KOPT-K1 (cell line): Measurements from ENCODE around the gene HMMR.
"Not testable (repeated sequence)": the region's sequence is repeated elsewhere in the genome, so short reads cannot be mapped to it uniquely, and the experiment has no call there.

ENCODE experiments used
- H3K27ac ChIP-seq: fragments of 200-600 bp; sonication (generic); 2 replicates; pipeline ENCODE4 v1.5.1; 2016; ENCODE audit warnings: antibody characterized with exemption, mild to moderate bottlenecking, low read depth, low read length; ENCODE audit not compliant: poor library complexity, severe bottlenecking
- H3K36me3 ChIP-seq: fragments of 200-600 bp; sonication (generic); 2 replicates; pipeline ENCODE4 v1.5.1; 2017; ENCODE audit warnings: antibody characterized with exemption, mild to moderate bottlenecking, low read length, moderate library complexity; ENCODE audit not compliant: insufficient read depth
- H3K9me3 ChIP-seq: fragments of 200-600 bp; sonication (generic); 2 replicates; pipeline ENCODE4 v1.5.1; 2017; ENCODE audit warnings: antibody characterized with exemption, low read length, mild to moderate bottlenecking; ENCODE audit not compliant: insufficient read depth, poor library complexity, severe bottlenecking

HMMR gene

GRCh38 chr5:163447875-163448274 lies 12.6 kb upstream of the HMMR start:
- Histone ChIP-seq H3K9me3 (no peaks in the 10 kb centered on the region), H3K27ac (no peak overlapping the region), H3K36me3 (peaks cover 99% of the 10 kb centered on the region)

GRCh38 chr5:163448491-163448890 lies 11.9 kb upstream of the HMMR start:
- Histone ChIP-seq H3K36me3 (peaks cover 98% of the 10 kb centered on the region), H3K9me3 (no peaks in the 10 kb centered on the region), H3K27ac (no peak overlapping the region)

GRCh38 chr5:163451489-163451888 lies 8.9 kb upstream of the HMMR start:
- peaks cover 99% of the 10 kb centered on the region for H3K36me3 ChIP-seq
- H3K27ac ChIP-seq, result no peak overlapping the region
- H3K9me3 ChIP-seq, result no peaks in the 10 kb centered on the region

GRCh38 chr5:163453705-163454104 lies 6.7 kb upstream of the HMMR start:
- no peaks in the 10 kb centered on the region for H3K9me3 ChIP-seq
- no peak overlapping the region for H3K27ac ChIP-seq
- H3K36me3 ChIP-seq, result peaks cover 83% of the 10 kb centered on the region

DNA sequence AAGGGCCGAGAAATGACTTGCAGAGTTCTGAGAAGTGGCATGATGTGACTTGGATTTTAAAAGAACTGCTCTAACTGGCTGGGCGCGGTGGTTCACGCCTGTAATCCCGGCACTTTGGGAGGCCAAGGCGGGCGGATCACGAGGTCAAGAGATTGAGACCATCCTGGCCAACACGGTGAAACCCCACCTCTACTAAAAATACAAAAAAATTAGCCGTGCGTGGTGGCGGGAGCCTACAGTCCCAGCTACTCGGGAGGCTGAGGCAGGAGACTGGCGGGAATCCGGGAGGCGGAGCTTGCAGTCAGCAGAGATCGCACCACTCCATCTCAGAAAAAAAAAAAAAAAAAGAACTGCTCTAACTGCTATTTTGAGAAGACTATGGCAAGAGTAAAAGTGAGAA lies 5.0 kb upstream of the HMMR start:
- H3K36me3 ChIP-seq, result peaks cover 66% of the 10 kb centered on the region
- not testable (repeated sequence) for H3K27ac ChIP-seq, H3K9me3 ChIP-seq

DNA sequence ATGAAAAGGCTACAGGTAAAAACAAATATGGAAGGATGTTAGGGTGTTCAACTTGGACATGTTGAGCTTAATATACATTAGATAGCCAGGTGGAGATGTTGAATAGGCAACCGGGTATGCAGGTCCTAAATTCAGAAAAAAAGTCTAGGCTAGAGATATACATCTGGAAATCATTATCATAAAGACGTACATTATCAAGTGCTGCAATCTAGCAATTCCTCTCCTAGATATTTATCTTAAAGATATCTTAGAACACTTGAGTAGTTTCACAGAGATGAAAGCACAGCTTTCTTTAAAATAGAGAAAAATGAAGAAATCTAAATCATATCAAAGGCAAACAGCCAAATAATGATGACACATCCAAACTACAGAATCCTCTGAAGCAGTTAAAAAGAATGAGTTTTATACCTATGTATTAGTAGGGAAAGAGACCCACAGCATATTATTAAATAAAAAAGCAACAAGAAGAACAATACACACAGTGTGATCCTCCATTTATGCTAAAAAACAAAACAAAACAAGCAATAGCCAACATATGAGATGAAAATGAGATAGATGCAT lies 4.3 kb upstream of the HMMR start:
- H3K9me3 ChIP-seq, result no peaks in the 10 kb centered on the region
- no peak overlapping the region for H3K27ac ChIP-seq
- H3K36me3 ChIP-seq, result peaks cover 59% of the 10 kb centered on the region

GRCh38 chr5:163456840-163457239 lies 3.6 kb upstream of the HMMR start:
- H3K36me3 ChIP-seq, result peaks cover 52% of the 10 kb centered on the region
- H3K9me3 ChIP-seq, result no peaks in the 10 kb centered on the region
- H3K27ac ChIP-seq, result no peak overlapping the region

GRCh38 chr5:163458778-163459385 lies 1.6 kb upstream of the HMMR start:
- Histone ChIP-seq H3K27ac (peak overlapping the region; percentile 97), H3K36me3 (peaks cover 32% of the 10 kb centered on the region)

DNA sequence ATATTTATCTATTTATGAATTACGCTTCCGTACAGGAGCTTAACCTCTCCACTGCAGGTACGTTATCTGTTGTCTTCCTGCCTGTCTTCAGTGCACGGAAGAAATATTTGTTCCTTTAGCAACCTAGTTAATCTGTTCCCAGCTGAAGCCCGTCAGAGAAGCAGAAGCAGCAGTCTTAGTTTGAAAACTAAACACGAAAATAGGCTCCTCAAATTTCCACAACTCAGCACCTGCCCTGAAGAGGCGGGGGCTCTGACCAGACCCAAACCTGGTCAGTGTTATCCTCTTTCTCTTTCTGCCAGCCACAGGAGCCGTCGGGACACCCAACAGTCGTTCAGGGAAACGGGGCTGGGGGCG lies 992 bp upstream of the HMMR start:
- H3K36me3 ChIP-seq, result peaks cover 33% of the 10 kb centered on the region
- H3K27ac ChIP-seq, result peak overlapping the region; percentile 97
- no peaks in the 10 kb centered on the region for H3K9me3 ChIP-seq

More at GRCh38 chr5:163458778-163459385, 1.6 kb upstream of the HMMR start:
- no peaks in the 10 kb centered on the region for H3K9me3 ChIP-seq

DNA sequence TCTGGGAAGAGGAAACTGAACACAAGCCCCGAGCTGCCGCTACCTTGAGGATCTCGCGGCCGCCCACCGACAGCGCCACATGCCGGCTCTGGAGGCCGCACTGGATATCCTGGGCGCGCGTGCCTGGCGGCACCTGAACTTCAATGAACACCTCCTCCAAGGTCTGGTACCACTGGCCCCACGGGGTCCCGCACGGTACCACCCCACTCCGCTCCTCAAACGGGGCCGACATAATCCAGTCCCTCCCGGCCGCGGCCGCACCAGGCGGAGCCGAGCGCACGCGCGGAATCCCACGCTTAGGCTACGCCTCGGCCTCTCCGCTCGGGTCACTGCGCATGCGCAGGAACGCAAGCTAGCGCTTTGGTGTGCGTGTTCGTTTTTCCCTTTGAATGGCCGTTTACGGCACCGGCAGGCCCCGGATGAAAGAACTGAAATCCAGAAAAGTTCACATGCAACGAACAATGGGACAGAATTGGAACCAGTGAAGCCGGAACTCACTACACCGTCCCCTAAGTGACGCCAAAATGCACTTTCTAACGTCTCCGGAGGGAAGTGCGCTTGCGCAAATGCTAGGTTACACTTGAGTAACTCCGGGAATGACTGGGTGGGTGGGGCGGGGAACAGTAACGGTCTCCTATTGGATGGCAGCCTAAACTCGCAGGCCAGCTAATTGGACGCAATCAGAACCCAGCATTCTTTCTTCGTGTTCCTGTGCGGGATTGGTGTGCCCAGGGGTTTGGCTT lies 442 bp upstream of the HMMR start, which contains the start of gene NUDCD2:
Gene NUDCD2 (minus strand): TSS at position 284 of the 743 bp plus-strand sequence. CDS start 52 bp downstream, at position 232.
- H3K36me3 ChIP-seq, result peaks cover 33% of the 10 kb centered on the region
- H3K9me3 ChIP-seq, result no peaks in the 10 kb centered on the region
- peak within 1 kb of the TSS; percentile 97 for H3K27ac ChIP-seq

GRCh38 chr5:163463063-163463435 lies 2.6 kb downstream of the HMMR start:
- H3K27ac ChIP-seq, result peak overlapping the region; percentile 97
- H3K9me3 ChIP-seq, result no peaks in the 10 kb centered on the region
- peaks cover 40% of the 10 kb centered on the region for H3K36me3 ChIP-seq

DNA sequence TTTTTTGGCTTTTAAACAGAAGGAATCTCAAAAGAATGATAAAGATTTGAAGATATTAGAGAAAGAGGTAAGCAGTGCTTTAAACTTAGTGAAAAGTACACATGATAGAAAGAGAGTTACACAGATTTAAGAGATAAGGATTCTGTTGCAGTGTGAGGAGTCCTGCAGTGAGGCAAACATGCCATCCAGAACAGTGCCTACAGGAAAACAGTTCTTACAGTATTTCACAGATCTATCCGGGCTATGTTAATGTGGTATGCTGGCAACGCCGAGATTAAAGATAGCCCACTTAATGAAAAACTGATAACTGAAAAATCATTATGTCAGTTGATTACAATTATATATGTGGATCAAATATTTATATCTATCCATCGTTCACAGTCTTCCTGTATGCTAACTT lies 7.2 kb downstream of the HMMR start:
- H3K27ac ChIP-seq, result no peak overlapping the region
- H3K9me3 ChIP-seq, result no peaks in the 10 kb centered on the region
- H3K36me3 ChIP-seq, result peaks cover 86% of the 10 kb centered on the region

DNA sequence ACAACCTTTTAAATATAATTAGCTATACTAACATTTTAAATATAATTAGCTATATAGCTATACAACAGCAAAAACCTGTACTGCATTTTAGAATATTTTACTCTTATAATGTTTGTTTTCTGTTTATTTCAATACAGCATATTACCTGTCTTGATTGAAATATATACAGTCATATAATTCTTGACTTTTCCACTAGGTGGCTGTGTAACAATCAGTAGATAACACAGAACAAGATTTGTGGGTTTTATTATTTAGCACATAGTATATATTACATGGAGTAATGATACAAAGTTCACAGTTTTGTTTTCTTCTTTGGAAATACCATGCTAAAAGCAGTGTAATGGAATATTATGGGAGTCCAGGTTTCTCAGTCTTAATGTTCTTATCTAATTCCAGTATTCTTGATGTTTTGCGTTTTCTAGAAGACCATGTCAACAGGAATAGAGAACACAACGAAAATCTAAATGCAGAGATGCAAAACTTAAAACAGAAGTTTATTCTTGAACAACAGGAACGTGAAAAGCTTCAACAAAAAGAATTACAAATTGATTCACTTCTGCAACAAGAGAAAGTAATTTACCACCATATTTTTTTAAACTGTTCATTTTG lies 13.3 kb downstream of the HMMR start:
- H3K9me3 ChIP-seq, result no peaks in the 10 kb centered on the region
- peaks cover 100% of the 10 kb centered on the region for H3K36me3 ChIP-seq
- no peak overlapping the region for H3K27ac ChIP-seq

DNA sequence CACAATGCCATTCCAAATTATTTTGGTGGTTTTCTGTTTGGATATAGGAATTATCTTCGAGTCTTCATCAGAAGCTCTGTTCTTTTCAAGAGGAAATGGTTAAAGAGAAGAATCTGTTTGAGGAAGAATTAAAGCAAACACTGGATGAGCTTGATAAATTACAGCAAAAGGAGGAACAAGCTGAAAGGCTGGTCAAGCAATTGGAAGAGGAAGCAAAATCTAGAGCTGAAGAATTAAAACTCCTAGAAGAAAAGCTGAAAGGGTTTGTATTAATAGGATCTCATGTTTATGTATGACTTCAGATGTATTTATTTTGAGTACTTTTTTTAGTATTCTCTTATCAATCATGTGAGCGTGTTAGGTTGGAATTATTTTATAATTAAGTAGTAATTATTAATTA lies 15.0 kb downstream of the HMMR start:
- no peaks in the 10 kb centered on the region for H3K9me3 ChIP-seq
- peaks cover 100% of the 10 kb centered on the region for H3K36me3 ChIP-seq
- no peak overlapping the region for H3K27ac ChIP-seq

DNA sequence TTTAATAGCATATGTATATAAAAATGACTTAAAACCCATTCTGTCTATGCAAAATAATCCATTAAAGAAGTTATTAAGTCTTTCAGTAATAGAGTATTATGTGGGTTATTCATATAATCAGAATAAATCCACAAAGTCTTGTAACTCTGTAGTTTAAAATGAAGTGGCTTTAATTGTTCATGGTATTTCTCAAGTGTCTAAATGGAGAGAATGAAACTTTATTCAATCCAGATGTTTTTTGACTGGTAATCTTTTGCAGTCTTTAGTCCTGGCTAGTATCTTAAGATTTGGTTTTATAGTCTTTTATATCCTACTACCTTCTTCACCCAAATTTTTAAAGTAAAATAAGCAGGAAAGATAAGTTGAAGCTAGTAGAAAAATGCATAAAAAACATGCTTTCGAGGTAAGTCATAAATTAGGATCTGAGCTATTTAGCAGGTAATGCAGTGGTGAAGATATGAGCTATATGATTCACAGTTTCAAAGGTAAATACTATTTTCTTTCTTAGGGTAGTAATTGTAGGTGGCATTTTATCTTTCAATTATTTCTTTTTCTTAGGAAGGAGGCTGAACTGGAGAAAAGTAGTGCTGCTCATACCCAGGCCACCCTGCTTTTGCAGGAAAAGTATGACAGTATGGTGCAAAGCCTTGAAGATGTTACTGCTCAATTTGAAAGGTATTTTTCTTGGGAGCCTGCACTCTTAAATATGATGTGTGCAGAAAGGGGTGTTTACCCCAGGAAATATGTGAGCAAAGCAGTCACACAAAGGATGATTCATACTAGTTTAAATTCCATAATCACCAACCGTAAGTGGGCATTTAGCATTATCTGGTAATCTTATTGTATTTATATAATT lies 17.9 kb downstream of the HMMR start:
- peaks cover 98% of the 10 kb centered on the region for H3K36me3 ChIP-seq
- no peak overlapping the region for H3K27ac ChIP-seq
- no peaks in the 10 kb centered on the region for H3K9me3 ChIP-seq
